ENCODE results near the gene LRRC8A. TPM values are rescaled to one million over a fixed set of nuclear protein-coding genes. Genes with fewer than 3 reads are reported as not detected.

The LRRC8A gene
- polyA plus RNA-seq, 1 donor (not counting 4 experiments of a cell fraction or from before 2014, with no cell fraction given) = 88.3 TPM

GRCh38 chr9:128835246-128836210 is 46.4 kb upstream of the LRRC8A start:
- DNase-seq (ENCODE audit: low read depth, low spot score) (no peak), FAIRE-seq (no peak)
- H3K79me2 ChIP-seq (ENCODE audit: control insufficient read depth, insufficient read depth, low read length) = no peaks in the 10 kb centered on the region
- H3K27me3 ChIP-seq (ENCODE audit: control insufficient read depth, extremely low read depth, insufficient read depth, low read length) = no peaks in the 10 kb centered on the region
- no peaks in the 10 kb centered on the region for H3K4me1 ChIP-seq (ENCODE audit: control insufficient read depth, extremely low read depth, insufficient read depth, low read length)
- H3K9me1 ChIP-seq (ENCODE audit: control insufficient read depth, extremely low read depth, insufficient read depth, low read length) = no peaks in the 10 kb centered on the region
- peaks cover 13 to 16% of the 10 kb centered on the region in 2 experiments for H3K36me3 ChIP-seq (ENCODE audit: control insufficient read depth in 2 of 2, extremely low read depth in 1 of 2, insufficient read depth in 2 of 2, low read length in 2 of 2)
- H3K27ac ChIP-seq (ENCODE audit: control insufficient read depth, insufficient read depth, low read length) = no peak overlapping the region
- TF ChIP-seq EZH2 (IDR thresholded peaks at IDR 0.05; ENCODE audit: low read length) (no peak), CTCF (optimal IDR thresholded peaks at IDR 0.05 in 1 of 3, IDR thresholded peaks at IDR 0.05 in 1 of 3, conservative IDR thresholded peaks at IDR 0.05 in 1 of 3; ENCODE audit: extremely low read depth in 1 of 3, insufficient read depth in 2 of 3, low read length in 3 of 3) (no peak)
- H3K9ac ChIP-seq (ENCODE audit: control insufficient read depth, extremely low read depth, insufficient read depth, low read length) = no peak overlapping the region
- no peak overlapping the region for H2AFZ ChIP-seq (ENCODE audit: control insufficient read depth, low read length)
- H3K4me3 ChIP-seq (ENCODE audit: control insufficient read depth in 2 of 3, extremely low read depth in 1 of 3, insufficient read depth in 2 of 3, low read depth in 1 of 3, low read length in 3 of 3) = no peak overlapping the region
- H3K4me2 ChIP-seq (ENCODE audit: control insufficient read depth, extremely low read depth, insufficient read depth, low read depth, low read length) = no peak overlapping the region
- no peaks in the 10 kb centered on the region for H4K20me1 ChIP-seq (ENCODE audit: control insufficient read depth, extremely low read depth, insufficient read depth, low read length)
- dilution Hi-C loops (cut with MboI; ENCODE audit: extremely low pct_ligation_motif_present, low sequenced_read_pairs) = no loop called here
- no peaks in the 10 kb centered on the region for H3K9me3 ChIP-seq (ENCODE audit: control insufficient read depth, low read depth, low read length)

- H3K4me1 ChIP-seq (ENCODE audit: control insufficient read depth, extremely low read depth, insufficient read depth, low read length) = no peaks in the 10 kb centered on the region
- no peak for TF ChIP-seq CTCF (optimal IDR thresholded peaks at IDR 0.05 in 1 of 3, IDR thresholded peaks at IDR 0.05 in 1 of 3, conservative IDR thresholded peaks at IDR 0.05 in 1 of 3; ENCODE audit: extremely low read depth in 1 of 3, insufficient read depth in 2 of 3, low read length in 3 of 3)
- no peak for TF ChIP-seq EZH2 (IDR thresholded peaks at IDR 0.05; ENCODE audit: low read length)
- H3K4me2 ChIP-seq (ENCODE audit: control insufficient read depth, extremely low read depth, insufficient read depth, low read depth, low read length) = no peak overlapping the region
- peaks cover 13 to 16% of the 10 kb centered on the region in 2 experiments for H3K36me3 ChIP-seq (ENCODE audit: control insufficient read depth in 2 of 2, extremely low read depth in 1 of 2, insufficient read depth in 2 of 2, low read length in 2 of 2)
- no peaks in the 10 kb centered on the region for H3K9me3 ChIP-seq (ENCODE audit: control insufficient read depth, low read depth, low read length)
- no peak for DNase-seq (ENCODE audit: low read depth, low spot score)
- no peaks in the 10 kb centered on the region for H3K9me1 ChIP-seq (ENCODE audit: control insufficient read depth, extremely low read depth, insufficient read depth, low read length)
- no peaks in the 10 kb centered on the region for H3K27me3 ChIP-seq (ENCODE audit: control insufficient read depth, extremely low read depth, insufficient read depth, low read length)
- dilution Hi-C loops (cut with MboI; ENCODE audit: extremely low pct_ligation_motif_present, low sequenced_read_pairs) = no loop called here
- H3K27ac ChIP-seq (ENCODE audit: control insufficient read depth, insufficient read depth, low read length) = no peak overlapping the region
- H3K9ac ChIP-seq (ENCODE audit: control insufficient read depth, extremely low read depth, insufficient read depth, low read length) = no peak overlapping the region
- no peaks in the 10 kb centered on the region for H4K20me1 ChIP-seq (ENCODE audit: control insufficient read depth, extremely low read depth, insufficient read depth, low read length)
- no peak for FAIRE-seq
- no peak overlapping the region for H2AFZ ChIP-seq (ENCODE audit: control insufficient read depth, low read length)
- no peak overlapping the region for H3K4me3 ChIP-seq (ENCODE audit: control insufficient read depth in 2 of 3, extremely low read depth in 1 of 3, insufficient read depth in 2 of 3, low read depth in 1 of 3, low read length in 3 of 3)
- no peaks in the 10 kb centered on the region for H3K79me2 ChIP-seq (ENCODE audit: control insufficient read depth, insufficient read depth, low read length)
These were observed 45.3 kb upstream of the LRRC8A start for GRCh38 chr9:128836509-128837145.
